ENCODE data around the gene RAB1B.

Gene RAB1B

DNA sequence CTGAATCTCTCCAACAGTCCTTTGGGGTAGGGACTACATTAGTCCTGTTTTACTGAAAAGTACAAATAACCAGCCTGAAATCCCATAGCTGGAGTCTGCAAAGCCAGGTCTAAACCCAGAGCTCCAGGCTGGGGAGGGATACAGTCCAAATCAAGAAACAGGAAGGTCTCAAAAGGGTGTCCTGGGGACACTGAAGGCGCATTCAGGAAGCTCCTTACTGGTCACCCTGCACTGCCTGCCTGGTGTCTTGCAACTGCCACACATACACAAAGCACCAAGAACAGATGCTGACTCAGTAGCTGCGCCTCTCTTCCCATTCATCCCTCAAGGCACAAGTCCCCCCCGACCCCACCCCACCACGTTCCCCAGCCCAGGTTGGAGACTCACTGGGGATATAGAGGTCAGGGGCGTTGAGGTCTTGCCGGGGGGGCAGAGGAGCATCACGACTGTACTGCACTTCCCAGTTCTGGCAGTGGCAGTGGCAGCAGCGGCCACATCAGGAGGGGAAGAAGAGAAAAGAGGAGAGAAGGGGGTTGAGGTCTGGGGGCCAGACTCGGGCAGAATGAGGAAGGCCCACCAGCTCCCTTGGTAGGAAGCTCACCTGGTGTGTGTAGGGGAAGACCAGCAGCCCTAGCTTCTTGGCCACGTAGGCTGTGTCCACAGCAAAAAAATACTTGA, 18.9 kb downstream of the RAB1B start:
- no peak overlapping the region for H3K27ac ChIP-seq (ENCODE audit: low read depth, low read length)
- H3K4me3 ChIP-seq (ENCODE audit: low read length), result peak overlapping the region; percentile 69; the same call in 1 of the 2 replicates
- no peaks in the 10 kb centered on the region for H3K9me3 ChIP-seq (ENCODE audit: insufficient read depth, low read depth, low read length)
- WGBS, result 92% methylated on average over 10 of the region's 10 CpGs
- H3K9ac ChIP-seq (ENCODE audit: low read depth, low read length), result no peak overlapping the region
- peaks cover 9% of the 10 kb centered on the region; the same call in 1 of the 2 replicates for H3K4me1 ChIP-seq (ENCODE audit: insufficient read depth, low read length)
- H3K36me3 ChIP-seq (ENCODE audit: insufficient read depth, low read length), result peaks cover 15% of the 10 kb centered on the region
- H3K27me3 ChIP-seq (ENCODE audit: insufficient read depth, low read length), result peaks cover 27% of the 10 kb centered on the region

DNA sequence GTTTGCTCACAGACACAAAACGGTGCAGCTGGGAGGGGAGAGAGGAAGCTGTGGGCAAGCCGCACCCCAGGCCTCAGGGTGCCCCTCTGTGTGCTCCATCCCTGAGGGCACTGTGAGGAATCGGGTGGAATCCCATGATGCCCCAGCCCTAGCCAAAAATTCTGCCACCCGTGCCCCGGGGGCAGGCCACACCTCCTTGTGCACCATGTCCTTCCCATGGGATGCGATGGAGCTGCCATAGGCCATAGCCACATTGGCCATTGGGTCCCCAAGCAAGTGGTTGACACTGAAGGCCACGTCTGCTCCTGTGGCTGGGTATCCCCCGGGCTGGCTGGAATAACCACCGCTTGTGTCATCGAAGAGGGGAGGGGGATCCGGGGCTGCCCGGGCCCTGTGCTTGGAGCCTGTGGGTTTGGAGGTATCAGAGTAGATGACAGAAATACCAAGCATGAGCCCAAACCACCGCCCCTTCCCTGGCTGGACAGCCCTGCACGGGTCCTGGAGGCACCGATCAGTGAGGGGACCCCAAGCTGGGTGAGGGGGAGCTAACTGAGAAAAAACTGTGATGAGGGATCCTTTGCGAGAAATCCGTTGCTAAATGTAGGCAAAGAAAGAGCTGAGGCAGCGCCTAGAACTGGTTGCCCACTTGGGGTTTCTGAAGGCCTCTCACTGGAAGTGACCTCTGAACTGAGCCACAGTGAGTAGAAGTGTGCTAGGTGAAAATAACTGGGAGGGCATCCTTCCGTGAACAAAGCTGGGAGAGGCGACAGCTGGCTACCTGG, 19.6 kb downstream of the RAB1B start:
- H3K27me3 ChIP-seq (ENCODE audit: insufficient read depth, low read length), result peaks cover 34% of the 10 kb centered on the region
- no peaks in the 10 kb centered on the region for H3K9me3 ChIP-seq (ENCODE audit: insufficient read depth, low read depth, low read length)
- H3K36me3 ChIP-seq (ENCODE audit: insufficient read depth, low read length), result peaks cover 15% of the 10 kb centered on the region
- peaks cover 5% of the 10 kb centered on the region; the same call in 1 of the 2 replicates for H3K4me1 ChIP-seq (ENCODE audit: insufficient read depth, low read length)
- H3K9ac ChIP-seq (ENCODE audit: low read depth, low read length), result peak overlapping the region; percentile 76
- peak overlapping the region; percentile 72; the same call in 1 of the 2 replicates for H3K27ac ChIP-seq (ENCODE audit: low read depth, low read length)
- WGBS, result 57% methylated on average over 20 of the region's 20 CpGs
- peak overlapping the region; percentile 69 for H3K4me3 ChIP-seq (ENCODE audit: low read length)

DNA sequence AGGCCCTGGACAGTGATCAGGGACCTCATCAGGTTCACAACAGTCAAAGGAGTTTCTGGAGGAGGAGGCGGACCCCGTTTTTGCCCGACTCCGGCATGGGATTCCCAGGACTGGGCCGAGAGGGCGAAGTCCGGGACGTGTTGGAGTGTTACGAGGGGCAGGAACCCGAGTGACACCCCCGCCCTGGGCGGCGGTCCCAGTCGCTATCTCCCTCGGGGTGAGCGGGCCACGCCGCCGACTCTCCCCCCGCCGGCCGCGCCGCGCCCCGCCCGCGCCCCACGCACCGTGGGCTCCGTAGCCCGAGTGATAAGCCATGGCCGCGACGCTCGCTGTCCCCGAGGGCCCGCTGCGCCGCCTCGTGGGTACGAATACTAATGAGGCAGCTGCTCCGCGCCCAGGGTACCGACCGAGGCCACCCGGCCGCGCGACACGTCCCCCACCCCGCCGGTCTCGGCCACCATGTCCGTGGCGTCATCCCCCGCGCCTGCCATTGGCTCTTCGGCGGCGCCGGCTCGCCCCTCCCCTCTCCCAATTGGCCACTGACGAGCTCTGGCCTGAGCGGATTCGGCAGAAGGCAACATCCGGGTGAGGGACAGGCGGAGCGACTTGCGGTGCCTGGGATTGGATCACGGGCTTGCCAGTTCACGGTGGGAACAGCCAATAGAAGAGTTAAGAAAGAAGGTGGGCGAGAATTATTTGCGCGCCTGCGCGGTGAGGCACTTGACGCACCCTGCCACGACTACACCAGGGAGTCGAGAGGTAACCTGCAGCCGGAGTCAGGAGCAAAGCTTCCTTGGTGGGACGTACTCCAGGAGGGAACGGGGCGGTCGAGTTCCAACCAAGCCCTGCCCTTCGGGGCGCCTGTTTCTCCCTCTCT, 20.5 kb downstream of the RAB1B start, which contains the start of gene YIF1A:
YIF1A (minus strand) TSS at position 473 of the 877 bp plus-strand sequence; CDS start at position 315, 158 bp downstream.
- no peaks in the 10 kb centered on the region for H3K9me3 ChIP-seq (ENCODE audit: insufficient read depth, low read depth, low read length)
- under 1% methylated on average over 87 of the region's 87 CpGs for WGBS
- H3K36me3 ChIP-seq (ENCODE audit: insufficient read depth, low read length), result peaks cover 15% of the 10 kb centered on the region
- peak within 1 kb of the TSS; percentile 76 for H3K9ac ChIP-seq (ENCODE audit: low read depth, low read length)
- H3K4me3 ChIP-seq (ENCODE audit: low read length), result peak within 1 kb of the TSS; percentile 69
- peaks cover 37% of the 10 kb centered on the region for H3K27me3 ChIP-seq (ENCODE audit: insufficient read depth, low read length)
- peak within 1 kb of the TSS; percentile 83; the same call in 1 of the 2 replicates for H3K27ac ChIP-seq (ENCODE audit: low read depth, low read length)
- peaks cover 5% of the 10 kb centered on the region; the same call in 1 of the 2 replicates for H3K4me1 ChIP-seq (ENCODE audit: insufficient read depth, low read length)

DNA sequence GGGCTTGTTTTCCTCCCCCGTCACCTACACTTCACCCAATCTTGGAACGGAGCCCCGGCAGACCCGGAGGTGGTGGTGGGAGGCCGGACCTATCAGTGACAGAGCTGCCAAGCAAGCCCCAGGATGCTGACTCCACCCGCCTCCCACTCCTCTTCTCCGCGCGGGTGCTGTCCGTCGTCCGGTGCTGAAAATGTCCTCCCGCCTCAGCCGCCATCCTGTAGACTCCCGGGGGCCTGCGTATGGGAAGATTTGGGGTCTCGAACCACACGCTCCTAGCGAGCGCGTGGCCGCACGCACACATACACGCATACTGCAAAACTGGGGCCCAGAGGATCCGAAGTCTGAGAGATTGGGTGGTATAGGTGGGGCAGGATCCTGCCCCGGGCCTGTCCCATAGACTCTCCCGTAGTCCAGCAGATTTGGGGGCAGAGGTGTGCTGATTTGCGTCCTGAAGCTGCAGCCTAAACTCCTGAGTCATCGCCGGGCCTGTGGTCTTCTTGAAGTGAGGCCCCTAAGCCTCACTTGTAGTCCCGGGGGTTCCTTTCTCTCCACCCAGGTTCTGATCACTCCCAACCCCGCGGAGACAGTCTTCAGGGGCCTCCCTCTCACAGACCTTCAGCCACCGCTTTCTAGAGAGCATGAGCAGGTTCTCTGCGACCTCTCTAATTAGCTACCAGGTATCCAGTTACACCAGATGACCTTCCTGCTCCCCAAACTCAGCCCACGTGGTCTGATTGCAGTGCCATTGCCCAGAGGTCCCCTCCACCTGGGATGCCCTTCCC, 21.3 kb downstream of the RAB1B start:
- Histone ChIP-seq H3K4me1 (ENCODE audit: insufficient read depth, low read length) (peaks cover 5% of the 10 kb centered on the region; the same call in 1 of the 2 replicates), H3K27ac (ENCODE audit: low read depth, low read length) (peak overlapping the region; percentile 83; the same call in 1 of the 2 replicates), H3K27me3 (ENCODE audit: insufficient read depth, low read length) (peaks cover 37% of the 10 kb centered on the region), H3K36me3 (ENCODE audit: insufficient read depth, low read length) (peaks cover 11% of the 10 kb centered on the region; the same call in 1 of the 2 replicates), H3K9me3 (ENCODE audit: insufficient read depth, low read depth, low read length) (no peaks in the 10 kb centered on the region), H3K9ac (ENCODE audit: low read depth, low read length) (peak overlapping the region; percentile 52; the same call in 1 of the 2 replicates), H3K4me3 (ENCODE audit: low read length) (peak overlapping the region; percentile 69)
- WGBS, result 13% methylated on average over 36 of the region's 36 CpGs

DNA sequence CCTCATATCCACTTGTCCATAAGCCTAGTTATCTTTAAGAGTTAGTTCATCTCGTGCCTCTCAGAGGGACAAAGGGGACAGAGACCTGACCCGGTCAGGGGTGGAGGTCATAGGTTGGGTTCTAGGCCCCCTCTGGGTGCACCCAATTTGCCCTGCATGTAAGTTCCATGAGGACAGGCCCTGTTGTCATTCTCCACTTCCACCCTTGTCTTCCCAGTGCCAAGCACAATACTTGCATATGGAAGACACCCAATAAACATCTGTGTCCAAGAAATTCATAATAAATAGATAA, 21.8 kb downstream of the RAB1B start:
- Histone ChIP-seq H3K27ac (ENCODE audit: low read depth, low read length) (no peak overlapping the region), H3K4me3 (ENCODE audit: low read length) (peak overlapping the region; percentile 69; the same call in 1 of the 2 replicates), H3K36me3 (ENCODE audit: insufficient read depth, low read length) (peaks cover 11% of the 10 kb centered on the region; the same call in 1 of the 2 replicates), H3K9me3 (ENCODE audit: insufficient read depth, low read depth, low read length) (no peaks in the 10 kb centered on the region), H3K27me3 (ENCODE audit: insufficient read depth, low read length) (peaks cover 37% of the 10 kb centered on the region), H3K4me1 (ENCODE audit: insufficient read depth, low read length) (peaks cover 5% of the 10 kb centered on the region; the same call in 1 of the 2 replicates), H3K9ac (ENCODE audit: low read depth, low read length) (no peak overlapping the region)
- WGBS, result 89% methylated on average over 2 of the region's 2 CpGs

DNA sequence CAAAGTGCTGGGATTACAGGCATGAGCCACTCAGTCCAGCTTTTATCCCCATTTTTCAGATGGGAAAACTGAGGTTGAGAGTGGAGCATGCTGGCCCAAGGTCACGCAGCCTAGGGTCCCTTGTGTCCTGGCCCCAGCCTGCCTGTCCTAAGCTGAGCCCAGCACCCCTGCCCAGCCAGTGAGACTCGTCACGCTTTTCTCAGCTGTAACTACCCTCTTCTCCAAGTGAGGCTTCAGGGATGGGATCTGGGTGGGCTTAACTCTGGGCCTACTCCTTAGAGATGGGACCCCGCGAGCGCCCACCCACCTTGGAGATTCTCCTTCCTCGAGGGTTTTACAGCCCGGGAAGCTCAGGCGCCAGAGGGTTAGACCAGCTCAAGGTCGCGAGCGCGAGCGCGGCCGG, 22.9 kb downstream of the RAB1B start:
- H3K9ac ChIP-seq (ENCODE audit: low read depth, low read length), result no peak overlapping the region
- no peak overlapping the region for H3K27ac ChIP-seq (ENCODE audit: low read depth, low read length)
- peaks cover 5% of the 10 kb centered on the region; the same call in 1 of the 2 replicates for H3K4me1 ChIP-seq (ENCODE audit: insufficient read depth, low read length)
- H3K27me3 ChIP-seq (ENCODE audit: insufficient read depth, low read length), result peaks cover 37% of the 10 kb centered on the region
- 18% methylated on average over 16 of the region's 16 CpGs for WGBS
- H3K36me3 ChIP-seq (ENCODE audit: insufficient read depth, low read length), result 0 out of 2 replicates have a peak, but pooled peaks cover 5% of the 10 kb centered on the region
- peak overlapping the region; percentile 59 for H3K4me3 ChIP-seq (ENCODE audit: low read length)
- no peaks in the 10 kb centered on the region for H3K9me3 ChIP-seq (ENCODE audit: insufficient read depth, low read depth, low read length)

DNA sequence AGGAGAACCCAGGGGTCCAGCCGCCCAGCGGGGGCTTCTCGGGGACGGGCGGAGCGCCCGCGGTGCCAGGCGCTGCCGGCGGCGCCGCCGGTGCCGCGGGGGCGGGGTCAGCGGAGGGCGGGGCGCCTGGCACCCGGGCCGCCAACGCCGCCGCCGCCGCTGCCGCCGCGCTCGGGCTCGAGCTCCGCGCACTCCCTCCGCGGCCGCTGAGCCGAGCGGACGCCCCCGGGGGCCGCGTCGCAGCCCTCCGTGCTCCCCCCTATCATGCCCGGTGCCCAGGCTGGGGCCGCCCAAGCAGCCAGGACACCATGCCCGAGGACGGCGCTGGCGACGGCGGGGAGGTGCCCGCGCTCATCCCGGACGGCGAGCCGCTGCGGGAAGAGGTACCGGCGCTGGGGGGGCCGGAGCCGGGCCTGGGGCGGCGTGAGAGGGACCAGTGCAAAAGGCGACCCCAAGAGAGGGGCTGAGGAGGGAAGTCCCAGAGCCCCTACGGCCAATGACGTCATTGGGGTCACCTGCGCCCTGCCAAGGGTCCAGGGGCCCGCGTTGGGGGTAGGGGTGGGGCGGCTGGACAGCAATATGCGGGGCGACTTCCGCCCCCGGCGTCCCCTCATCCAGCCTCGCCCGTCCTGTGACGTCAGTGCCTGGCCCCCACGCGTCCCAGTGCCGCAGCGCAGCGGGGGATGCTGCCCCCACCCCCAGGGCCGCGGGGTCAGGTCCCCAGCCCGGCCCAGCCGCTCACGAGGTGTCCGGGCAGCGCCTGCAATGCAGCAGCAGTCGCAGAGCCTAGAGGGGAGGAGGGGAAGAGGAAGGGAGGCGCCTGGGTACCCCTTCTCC, 23.5 kb downstream of the RAB1B start, which contains the start of gene TMEM151A:
TMEM151A (plus strand) TSS at position 189 of the 837 bp plus-strand sequence; CDS start at position 309, 120 bp downstream.
- WGBS, result 2% methylated on average over 95 of the region's 95 CpGs
- peaks cover 37% of the 10 kb centered on the region for H3K27me3 ChIP-seq (ENCODE audit: insufficient read depth, low read length)
- peaks cover 5% of the 10 kb centered on the region; the same call in 1 of the 2 replicates for H3K4me1 ChIP-seq (ENCODE audit: insufficient read depth, low read length)
- H3K9me3 ChIP-seq (ENCODE audit: insufficient read depth, low read depth, low read length), result no peaks in the 10 kb centered on the region
- H3K4me3 ChIP-seq (ENCODE audit: low read length), result peak within 1 kb of the TSS; percentile 59
- H3K27ac ChIP-seq (ENCODE audit: low read depth, low read length), result no peak within 1 kb of the TSS
- H3K9ac ChIP-seq (ENCODE audit: low read depth, low read length), result no peak within 1 kb of the TSS
- 0 out of 2 replicates have a peak, but pooled peaks cover under 1% of the 10 kb centered on the region for H3K36me3 ChIP-seq (ENCODE audit: insufficient read depth, low read length)

DNA sequence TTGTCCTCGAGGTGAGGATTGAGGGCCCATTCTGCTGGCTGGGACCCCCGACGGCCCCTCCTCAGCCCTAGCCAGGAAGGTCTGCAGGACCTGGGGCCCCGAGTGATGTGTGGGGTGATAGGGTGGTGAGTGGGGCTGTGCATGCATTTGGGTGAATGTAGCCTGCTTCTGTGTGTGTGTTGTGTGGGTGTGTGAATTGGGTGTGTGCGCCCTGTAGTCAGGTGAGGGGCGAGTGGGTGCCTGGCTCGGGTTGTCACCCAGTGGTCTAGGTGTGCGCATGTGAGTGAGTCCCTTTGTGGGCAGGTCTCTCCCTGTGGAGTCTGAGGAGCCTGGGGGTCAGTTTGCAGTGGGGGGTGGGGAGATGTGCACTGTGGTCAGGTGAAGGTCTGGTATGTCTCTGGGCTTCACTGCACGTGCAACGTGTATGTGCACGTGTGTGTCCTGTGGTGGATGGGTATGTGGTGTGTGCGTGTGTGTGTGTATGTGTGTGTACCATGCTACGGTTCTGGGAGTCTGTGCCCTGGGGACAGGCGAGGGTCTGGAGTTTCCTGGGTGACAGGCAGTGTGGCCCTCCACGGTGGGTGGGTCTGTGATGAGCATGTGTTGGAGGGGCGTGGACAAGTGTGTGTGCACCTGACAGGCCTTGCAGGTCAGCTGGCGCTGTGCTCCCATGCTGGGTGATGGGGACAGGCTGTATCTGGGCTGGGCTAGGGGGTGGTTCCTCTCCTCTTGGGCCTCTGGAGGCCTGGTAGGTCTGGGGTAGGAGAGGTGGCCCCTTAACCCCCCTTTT, 24.3 kb downstream of the RAB1B start:
- no peak overlapping the region for H3K9ac ChIP-seq (ENCODE audit: low read depth, low read length)
- 70% methylated on average over 17 of the region's 17 CpGs for WGBS

DNA sequence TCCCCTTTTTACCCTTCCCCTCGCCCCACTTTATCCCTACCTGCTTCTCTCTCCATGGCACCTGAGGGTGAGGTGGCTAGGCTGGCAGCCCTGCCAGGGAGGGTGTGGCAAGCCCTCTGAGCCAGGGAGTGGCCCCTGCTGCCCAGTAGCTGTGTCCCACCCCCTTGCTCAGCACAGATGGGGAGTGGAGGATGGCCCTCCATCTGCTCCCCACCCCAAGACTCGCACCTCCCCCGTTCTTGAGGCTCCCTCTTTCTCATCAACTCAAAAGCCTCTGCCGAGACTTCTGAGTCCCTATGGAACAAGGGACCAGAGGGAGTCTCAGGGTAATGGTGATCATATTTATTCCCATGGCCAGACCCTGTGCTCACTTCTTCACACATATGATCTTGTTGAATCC, 24.9 kb downstream of the RAB1B start:
- H3K27ac ChIP-seq (ENCODE audit: low read depth, low read length), result no peak overlapping the region
- no peaks in the 10 kb centered on the region for H3K9me3 ChIP-seq (ENCODE audit: insufficient read depth, low read depth, low read length)
- WGBS, result 77% methylated on average over 3 of the region's 4 CpGs
- no peak overlapping the region for H3K9ac ChIP-seq (ENCODE audit: low read depth, low read length)
- H3K4me3 ChIP-seq (ENCODE audit: low read length), result no peak overlapping the region
- peaks cover 37% of the 10 kb centered on the region for H3K27me3 ChIP-seq (ENCODE audit: insufficient read depth, low read length)
- H3K4me1 ChIP-seq (ENCODE audit: insufficient read depth, low read length), result peaks cover 8% of the 10 kb centered on the region; the same call in 1 of the 2 replicates
- H3K36me3 ChIP-seq (ENCODE audit: insufficient read depth, low read length), result no peaks in the 10 kb centered on the region

More for the DNA sequence above, 24.3 kb downstream of the RAB1B start:
- Histone ChIP-seq H3K36me3 (ENCODE audit: insufficient read depth, low read length) (no peaks in the 10 kb centered on the region), H3K27ac (ENCODE audit: low read depth, low read length) (no peak overlapping the region), H3K4me3 (ENCODE audit: low read length) (peak overlapping the region; percentile 59), H3K27me3 (ENCODE audit: insufficient read depth, low read length) (peaks cover 37% of the 10 kb centered on the region), H3K9me3 (ENCODE audit: insufficient read depth, low read depth, low read length) (no peaks in the 10 kb centered on the region), H3K4me1 (ENCODE audit: insufficient read depth, low read length) (peaks cover 8% of the 10 kb centered on the region; the same call in 1 of the 2 replicates)

All from HUES64 (cell line).